Measurements from ENCODE around the gene PLB1.

The PLB1 gene

GRCh38 chr2:28582595-28582994 lies 86.7 kb downstream of the PLB1 start:
- no peak overlapping the region for H3K27ac ChIP-seq (ENCODE audit: low read depth, low read length)

GRCh38 chr2:28583899-28584553 lies 88.2 kb downstream of the PLB1 start:
- Histone ChIP-seq H3K36me3 (ENCODE audit: control insufficient read depth in 5 of 5, insufficient read depth in 5 of 5, low read length in 5 of 5) (no peaks in the 10 kb centered on the region), H3K27ac (ENCODE audit: low read depth, low read length) (no peak overlapping the region), H3K27me3 (ENCODE audit: control insufficient read depth in 5 of 5, insufficient read depth in 4 of 5, low read length in 5 of 5) (no peaks in the 10 kb centered on the region), H3K4me1 (ENCODE audit: control insufficient read depth in 5 of 5, insufficient read depth in 5 of 5, low read length in 5 of 5) (peaks cover 3 to 21% (median 9%) of the 10 kb centered on the region in 5 donors), H3K9me3 (ENCODE audit: control insufficient read depth in 5 of 5, low read length in 5 of 5) (no peaks in the 10 kb centered on the region), H3K4me3 (ENCODE audit: low read depth in 1 of 5, low read length in 5 of 5) (no peak overlapping the region), H3K9ac (ENCODE audit: low read length in 5 of 5) (no peak overlapping the region)

More at GRCh38 chr2:28582595-28582994, 86.7 kb downstream of the PLB1 start:
- Histone ChIP-seq H3K4me3 (ENCODE audit: low read depth in 1 of 5, low read length in 5 of 5) (no peak overlapping the region), H3K36me3 (ENCODE audit: control insufficient read depth in 5 of 5, insufficient read depth in 5 of 5, low read length in 5 of 5) (no peaks in the 10 kb centered on the region), H3K9me3 (ENCODE audit: control insufficient read depth in 5 of 5, low read length in 5 of 5) (no peaks in the 10 kb centered on the region), H3K4me1 (ENCODE audit: control insufficient read depth in 5 of 5, insufficient read depth in 5 of 5, low read length in 5 of 5) (peaks cover 3 to 15% (median 9%) of the 10 kb centered on the region in 5 donors), H3K9ac (ENCODE audit: low read length in 5 of 5) (no peak overlapping the region), H3K27me3 (ENCODE audit: control insufficient read depth in 5 of 5, insufficient read depth in 4 of 5, low read length in 5 of 5) (no peaks in the 10 kb centered on the region)

GRCh38 chr2:28586867-28587266 lies 91.0 kb downstream of the PLB1 start:
- Histone ChIP-seq H3K9ac (ENCODE audit: low read length in 5 of 5) (no peak overlapping the region), H3K4me1 (ENCODE audit: control insufficient read depth in 5 of 5, insufficient read depth in 5 of 5, low read length in 5 of 5) (peaks cover 3 to 21% (median 9%) of the 10 kb centered on the region in 5 donors), H3K27me3 (ENCODE audit: control insufficient read depth in 5 of 5, insufficient read depth in 4 of 5, low read length in 5 of 5) (peaks cover 0 to 4% (median 0%) of the 10 kb centered on the region in 5 donors), H3K36me3 (ENCODE audit: control insufficient read depth in 5 of 5, insufficient read depth in 5 of 5, low read length in 5 of 5) (no peaks in the 10 kb centered on the region), H3K27ac (ENCODE audit: low read depth, low read length) (no peak overlapping the region), H3K4me3 (ENCODE audit: low read depth in 1 of 5, low read length in 5 of 5) (no peak overlapping the region), H3K9me3 (ENCODE audit: control insufficient read depth in 5 of 5, low read length in 5 of 5) (no peaks in the 10 kb centered on the region)

GRCh38 chr2:28587526-28588291 lies 91.8 kb downstream of the PLB1 start:
- Histone ChIP-seq H3K9me3 (ENCODE audit: control insufficient read depth in 5 of 5, low read length in 5 of 5) (no peaks in the 10 kb centered on the region), H3K27me3 (ENCODE audit: control insufficient read depth in 5 of 5, insufficient read depth in 4 of 5, low read length in 5 of 5) (peaks cover 0 to 5% (median 0%) of the 10 kb centered on the region in 5 donors), H3K27ac (ENCODE audit: low read depth, low read length) (no peak overlapping the region), H3K4me3 (ENCODE audit: low read depth in 1 of 5, low read length in 5 of 5) (no peak overlapping the region), H3K4me1 (ENCODE audit: control insufficient read depth in 5 of 5, insufficient read depth in 5 of 5, low read length in 5 of 5) (peaks cover 3 to 21% (median 9%) of the 10 kb centered on the region in 5 donors), H3K9ac (ENCODE audit: low read length in 5 of 5) (no peak overlapping the region), H3K36me3 (ENCODE audit: control insufficient read depth in 5 of 5, insufficient read depth in 5 of 5, low read length in 5 of 5) (no peaks in the 10 kb centered on the region)

GRCh38 chr2:28588292-28588670 lies 92.4 kb downstream of the PLB1 start:
- Histone ChIP-seq H3K4me3 (ENCODE audit: low read depth in 1 of 5, low read length in 5 of 5) (no peak overlapping the region), H3K9me3 (ENCODE audit: control insufficient read depth in 5 of 5, low read length in 5 of 5) (no peaks in the 10 kb centered on the region), H3K4me1 (ENCODE audit: control insufficient read depth in 5 of 5, insufficient read depth in 5 of 5, low read length in 5 of 5) (peaks cover 3 to 21% (median 9%) of the 10 kb centered on the region in 5 donors), H3K9ac (ENCODE audit: low read length in 5 of 5) (no peak overlapping the region), H3K36me3 (ENCODE audit: control insufficient read depth in 5 of 5, insufficient read depth in 5 of 5, low read length in 5 of 5) (no peaks in the 10 kb centered on the region), H3K27ac (ENCODE audit: low read depth, low read length) (no peak overlapping the region), H3K27me3 (ENCODE audit: control insufficient read depth in 5 of 5, insufficient read depth in 4 of 5, low read length in 5 of 5) (peaks cover 0 to 5% (median 0%) of the 10 kb centered on the region in 5 donors)

DNA sequence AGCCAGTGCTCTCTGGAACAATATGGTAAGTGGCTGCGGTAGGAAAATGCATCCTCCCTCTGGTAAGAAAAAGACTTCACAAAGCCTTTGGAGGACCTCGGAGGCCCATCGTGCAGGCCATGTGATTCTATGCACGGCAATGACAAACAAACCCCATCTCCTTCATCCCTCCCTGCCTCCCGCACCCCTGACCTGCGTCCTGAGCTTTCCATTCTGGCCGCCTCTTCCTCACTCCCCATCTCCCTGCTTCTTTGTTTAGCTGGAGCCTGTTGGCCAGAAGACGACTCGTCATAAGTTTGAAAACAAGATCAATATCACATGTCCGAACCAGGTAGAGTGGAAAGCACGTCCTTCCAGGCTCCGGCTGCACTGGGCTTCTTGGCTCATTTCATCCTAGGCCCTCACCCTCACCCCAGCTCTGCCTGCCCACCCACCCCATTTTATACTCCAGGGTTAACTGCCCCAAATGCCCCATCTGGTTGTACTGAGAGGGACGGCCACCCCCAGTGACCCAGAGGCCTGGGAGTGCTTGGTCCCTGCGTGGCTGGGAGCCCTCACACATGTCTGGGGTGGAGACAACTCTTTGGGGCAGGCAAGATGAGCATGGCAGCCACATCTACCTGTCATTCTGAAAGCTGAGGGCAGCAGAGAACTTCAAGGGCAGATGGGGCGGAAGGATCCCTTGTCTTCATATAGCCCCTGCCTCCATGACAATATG lies 94.0 kb downstream of the PLB1 start:
- H3K9ac ChIP-seq (ENCODE audit: low read length in 5 of 5): no peak overlapping the region
- peaks cover 0 to 5% (median 0%) of the 10 kb centered on the region in 5 donors for H3K27me3 ChIP-seq (ENCODE audit: control insufficient read depth in 5 of 5, insufficient read depth in 4 of 5, low read length in 5 of 5)
- H3K4me3 ChIP-seq (ENCODE audit: low read depth in 1 of 5, low read length in 5 of 5): no peak overlapping the region
- no peaks in the 10 kb centered on the region for H3K36me3 ChIP-seq (ENCODE audit: control insufficient read depth in 5 of 5, insufficient read depth in 5 of 5, low read length in 5 of 5)
- no peak overlapping the region for H3K27ac ChIP-seq (ENCODE audit: low read depth, low read length)
- peaks cover 0 to 15% (median 10%) of the 10 kb centered on the region in 5 donors for H3K4me1 ChIP-seq (ENCODE audit: control insufficient read depth in 5 of 5, insufficient read depth in 5 of 5, low read length in 5 of 5)
- H3K9me3 ChIP-seq (ENCODE audit: control insufficient read depth in 5 of 5, low read length in 5 of 5): no peaks in the 10 kb centered on the region

DNA sequence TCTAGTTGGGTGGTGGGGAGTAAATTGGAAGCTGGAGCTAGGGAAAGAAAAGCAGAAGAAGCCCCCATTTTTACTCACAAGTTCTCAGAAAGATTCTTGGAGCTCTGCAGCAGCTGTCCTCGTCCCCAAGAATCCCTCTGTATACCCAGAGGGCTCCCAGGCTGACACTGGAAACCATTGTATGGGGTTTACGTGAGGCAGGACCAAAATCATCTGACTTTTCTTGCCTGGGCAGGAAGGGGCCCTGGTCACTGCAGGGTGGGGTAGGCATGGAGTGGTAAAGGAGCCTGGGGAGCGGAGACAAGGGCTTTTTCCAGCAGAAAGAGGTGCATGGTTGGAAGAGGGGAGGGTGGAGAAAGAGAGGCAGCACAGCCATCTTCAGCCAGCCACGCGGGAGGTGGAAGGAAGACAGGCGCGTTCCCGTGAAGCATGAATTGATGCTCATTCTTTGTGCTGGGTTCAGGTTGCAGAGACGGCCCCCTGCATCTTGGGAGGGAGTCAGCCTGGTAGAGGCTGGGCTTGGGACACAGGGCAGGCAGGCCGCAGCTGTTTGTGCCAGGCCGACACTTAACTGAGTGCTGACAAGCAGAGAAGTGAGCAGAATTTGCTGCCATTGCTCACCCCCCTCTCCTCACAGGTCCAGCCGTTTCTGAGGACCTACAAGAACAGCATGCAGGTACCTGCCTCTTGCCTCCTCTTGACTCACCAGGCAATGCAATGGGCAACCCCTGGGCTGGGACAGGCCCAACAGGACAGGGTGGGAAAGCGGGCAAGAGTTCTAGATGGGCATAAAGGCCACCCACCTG lies 94.8 kb downstream of the PLB1 start:
- Histone ChIP-seq H3K27me3 (ENCODE audit: control insufficient read depth in 5 of 5, insufficient read depth in 4 of 5, low read length in 5 of 5) (peaks cover 0 to 5% (median 0%) of the 10 kb centered on the region in 5 donors), H3K27ac (ENCODE audit: low read depth, low read length) (no peak overlapping the region), H3K9ac (ENCODE audit: low read length in 5 of 5) (no peak overlapping the region), H3K4me3 (ENCODE audit: low read depth in 1 of 5, low read length in 5 of 5) (no peak overlapping the region), H3K9me3 (ENCODE audit: control insufficient read depth in 5 of 5, low read length in 5 of 5) (no peaks in the 10 kb centered on the region), H3K4me1 (ENCODE audit: control insufficient read depth in 5 of 5, insufficient read depth in 5 of 5, low read length in 5 of 5) (peaks cover 0 to 15% (median 10%) of the 10 kb centered on the region in 5 donors), H3K36me3 (ENCODE audit: control insufficient read depth in 5 of 5, insufficient read depth in 5 of 5, low read length in 5 of 5) (no peaks in the 10 kb centered on the region)

DNA sequence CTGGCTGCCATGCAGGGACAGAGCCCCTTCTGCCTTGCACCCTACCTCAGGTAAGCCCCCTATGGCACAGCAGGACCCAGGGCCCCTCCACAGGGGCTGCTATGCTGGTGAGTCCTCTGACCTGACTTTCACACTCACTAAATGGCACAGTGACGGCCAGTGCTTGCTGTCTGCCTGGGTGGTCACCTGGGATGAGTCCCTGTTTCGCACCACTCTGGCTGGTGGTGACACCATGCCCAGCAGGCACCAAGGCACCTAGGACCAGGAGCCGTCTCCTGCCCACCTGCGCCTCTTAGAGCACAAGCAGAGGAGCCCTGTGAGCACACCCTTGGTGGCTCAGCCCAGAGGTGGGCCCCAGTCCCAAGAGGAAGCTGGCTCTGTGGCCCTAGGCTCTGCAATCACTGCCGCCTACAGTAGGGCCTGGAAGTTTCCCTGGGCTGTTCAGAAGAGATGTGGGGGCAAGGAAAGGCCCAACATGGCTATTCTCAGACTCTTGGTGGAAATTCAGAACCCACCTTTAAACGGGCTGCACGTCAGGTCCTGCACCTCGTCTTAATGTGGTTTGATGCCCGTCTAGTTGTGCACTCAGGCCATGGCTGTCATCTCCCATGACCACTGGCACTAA lies 96.0 kb downstream of the PLB1 start:
- Histone ChIP-seq H3K27ac (ENCODE audit: low read depth, low read length) (no peak overlapping the region), H3K4me1 (ENCODE audit: control insufficient read depth in 5 of 5, insufficient read depth in 5 of 5, low read length in 5 of 5) (peaks cover 0 to 15% (median 10%) of the 10 kb centered on the region in 5 donors), H3K4me3 (ENCODE audit: low read depth in 1 of 5, low read length in 5 of 5) (no peak overlapping the region), H3K36me3 (ENCODE audit: control insufficient read depth in 5 of 5, insufficient read depth in 5 of 5, low read length in 5 of 5) (no peaks in the 10 kb centered on the region), H3K9me3 (ENCODE audit: control insufficient read depth in 5 of 5, low read length in 5 of 5) (no peaks in the 10 kb centered on the region), H3K9ac (ENCODE audit: low read length in 5 of 5) (no peak overlapping the region), H3K27me3 (ENCODE audit: control insufficient read depth in 5 of 5, insufficient read depth in 4 of 5, low read length in 5 of 5) (peaks cover 0 to 5% (median 0%) of the 10 kb centered on the region in 5 donors)

DNA sequence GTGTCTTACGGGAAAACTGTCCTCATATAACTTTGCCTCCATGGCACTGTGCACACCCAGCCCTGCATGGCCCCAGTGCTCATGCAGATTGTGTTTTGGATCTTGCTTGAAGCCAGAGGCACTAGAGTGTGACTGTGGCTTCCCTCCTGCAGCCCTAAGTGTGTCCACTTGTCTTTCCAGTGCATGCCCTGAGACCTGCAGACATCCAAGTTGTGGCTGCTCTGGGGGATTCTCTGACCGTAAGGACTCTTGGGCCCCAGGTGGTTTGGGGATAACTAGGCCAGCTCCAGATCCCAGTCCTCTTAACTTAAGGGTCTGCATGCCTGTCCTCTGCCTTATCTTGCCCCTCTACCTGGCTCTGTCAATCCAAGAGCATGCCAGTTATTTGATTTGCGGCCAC lies 96.6 kb downstream of the PLB1 start:
- Histone ChIP-seq H3K4me3 (ENCODE audit: low read depth in 1 of 5, low read length in 5 of 5) (no peak overlapping the region), H3K27me3 (ENCODE audit: control insufficient read depth in 5 of 5, insufficient read depth in 4 of 5, low read length in 5 of 5) (peaks cover 0 to 5% (median 0%) of the 10 kb centered on the region in 5 donors), H3K9ac (ENCODE audit: low read length in 5 of 5) (no peak overlapping the region)

More for the DNA sequence above, 96.6 kb downstream of the PLB1 start:
- Histone ChIP-seq H3K9me3 (ENCODE audit: control insufficient read depth in 5 of 5, low read length in 5 of 5) (no peaks in the 10 kb centered on the region), H3K4me1 (ENCODE audit: control insufficient read depth in 5 of 5, insufficient read depth in 5 of 5, low read length in 5 of 5) (peaks cover 0 to 15% (median 10%) of the 10 kb centered on the region in 5 donors), H3K27ac (ENCODE audit: low read depth, low read length) (no peak overlapping the region), H3K36me3 (ENCODE audit: control insufficient read depth in 5 of 5, insufficient read depth in 5 of 5, low read length in 5 of 5) (no peaks in the 10 kb centered on the region)

All from subcutaneous abdominal adipose tissue (tissue), 5 donors.